Prostate gland (tissue), 2 donors: Measurements from ENCODE around the gene CNDP1.
A peak's percentile ranks its signal among the peaks of the same experiment; 100 is the strongest.

Experiments
- POLR2A ChIP-seq: fragments of 450-650 bp; IDR thresholded peaks from one replicate; pipeline ENCODE4 v1.6.1; 2016; ENCODE audit warnings: antibody characterized with exemption, mild to moderate bottlenecking
- POLR2AphosphoS5 ChIP-seq: sonication (generic); formaldehyde crosslinking; IDR thresholded peaks from one replicate; pipeline ENCODE4 v1.6.1; 2017; ENCODE audit warnings: antibody characterized with exemption
- TF ChIP-seq, protein P1 (sequence below), 4 experiments: fragments of 200-600 bp in 2 of 4; fragments of 450-650 bp in 2 of 4; sonication (generic) in 2 of 4; IDR thresholded peaks; 1 replicate in 3 of 4; 2 replicates in 1 of 4; pipeline ENCODE4 v1.5.1; 2016 to 2019; ENCODE audit warnings: antibody characterized with exemption in 4 of 4, mild to moderate bottlenecking in 2 of 4, moderate library complexity in 2 of 4

DNA sequence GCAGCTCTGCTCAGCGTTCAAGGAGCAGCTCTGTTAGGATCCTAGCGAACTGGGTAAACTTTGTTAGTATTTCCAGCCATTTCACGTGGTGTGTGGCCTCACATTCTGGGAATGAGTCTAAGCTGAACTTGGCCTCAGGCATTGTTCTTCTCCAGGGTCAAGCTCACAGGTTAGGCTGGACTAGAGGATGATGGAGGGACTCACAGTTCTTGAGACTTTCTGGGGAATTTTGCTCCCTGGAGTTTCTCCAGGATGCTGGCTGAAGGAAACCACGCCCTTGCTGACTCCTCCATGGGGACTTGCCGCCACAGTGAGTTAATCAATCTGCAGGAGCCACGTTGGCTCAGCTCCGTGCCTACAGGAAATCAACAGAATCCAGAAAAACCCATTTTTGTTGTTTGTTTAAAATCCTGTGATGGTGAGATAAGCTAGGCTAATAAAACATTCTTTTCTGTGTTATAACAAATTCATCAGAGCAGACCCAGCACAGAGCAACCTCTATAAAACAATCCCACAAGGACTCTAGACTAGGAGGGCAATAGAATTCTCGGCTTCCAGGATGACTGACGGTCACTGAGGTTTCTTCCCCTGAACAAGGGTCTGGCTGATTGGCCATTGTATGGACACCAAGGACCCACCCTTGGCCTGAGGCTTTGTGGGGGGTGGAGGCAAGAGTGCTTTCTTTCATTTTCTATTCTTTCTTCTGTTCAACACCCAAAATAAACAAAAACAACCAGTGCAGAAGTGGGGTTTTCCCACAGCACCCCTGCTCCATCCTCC lies 12.6 kb downstream of the CNDP1 start:
- TF ChIP-seq POLR2A (no peak), POLR2AphosphoS5 (peak; percentile 12)
- TF ChIP-seq, protein P1, sequence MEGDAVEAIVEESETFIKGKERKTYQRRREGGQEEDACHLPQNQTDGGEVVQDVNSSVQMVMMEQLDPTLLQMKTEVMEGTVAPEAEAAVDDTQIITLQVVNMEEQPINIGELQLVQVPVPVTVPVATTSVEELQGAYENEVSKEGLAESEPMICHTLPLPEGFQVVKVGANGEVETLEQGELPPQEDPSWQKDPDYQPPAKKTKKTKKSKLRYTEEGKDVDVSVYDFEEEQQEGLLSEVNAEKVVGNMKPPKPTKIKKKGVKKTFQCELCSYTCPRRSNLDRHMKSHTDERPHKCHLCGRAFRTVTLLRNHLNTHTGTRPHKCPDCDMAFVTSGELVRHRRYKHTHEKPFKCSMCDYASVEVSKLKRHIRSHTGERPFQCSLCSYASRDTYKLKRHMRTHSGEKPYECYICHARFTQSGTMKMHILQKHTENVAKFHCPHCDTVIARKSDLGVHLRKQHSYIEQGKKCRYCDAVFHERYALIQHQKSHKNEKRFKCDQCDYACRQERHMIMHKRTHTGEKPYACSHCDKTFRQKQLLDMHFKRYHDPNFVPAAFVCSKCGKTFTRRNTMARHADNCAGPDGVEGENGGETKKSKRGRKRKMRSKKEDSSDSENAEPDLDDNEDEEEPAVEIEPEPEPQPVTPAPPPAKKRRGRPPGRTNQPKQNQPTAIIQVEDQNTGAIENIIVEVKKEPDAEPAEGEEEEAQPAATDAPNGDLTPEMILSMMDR (IDR thresholded peaks at IDR 0.05), result no peak
